Type B pancreatic cell (in vitro differentiated cells): ENCODE results near the gene CD4. TPM values are rescaled to one million over a fixed set of nuclear protein-coding genes. Genes with fewer than 3 reads are reported as not detected.

Experiments
- DNase-seq: peaks from one replicate; pipeline ENCODE4 v3.0.0; 2021; ENCODE audit warnings: mixed read lengths; ENCODE audit not compliant: unreplicated experiment; ENCODE audit errors: extremely low spot score
- H3K27ac Mint-ChIP-seq: 2 replicates; pipeline ENCODE4 v1.8.0; 2021; ENCODE audit warnings: mild to moderate bottlenecking, mixed read lengths
- H3K27me3 Mint-ChIP-seq: 2 replicates; pipeline ENCODE4 v1.8.0; 2021; ENCODE audit warnings: mixed read lengths
- H3K36me3 Mint-ChIP-seq: 2 replicates; pipeline ENCODE4 v1.8.0; 2021; ENCODE audit warnings: mixed read lengths
- H3K4me1 Mint-ChIP-seq: one replicate; pipeline ENCODE4 v1.8.0; 2021; ENCODE audit warnings: mixed read lengths; ENCODE audit not compliant: unreplicated experiment
- H3K4me3 Mint-ChIP-seq: 2 replicates; pipeline ENCODE4 v1.8.0; 2021; ENCODE audit warnings: mild to moderate bottlenecking, mixed read lengths
- H3K9me3 Mint-ChIP-seq: 2 replicates; pipeline ENCODE4 v1.8.0; 2021; ENCODE audit warnings: mixed read lengths
- total RNA-seq: library from RNA; stranded (reverse); gene quantifications from 2 replicates; pipeline ENCODE4 v1.2.1, GENCODE V29; 2021; ENCODE audit warnings: low replicate concordance
- TF ChIP-seq, protein P1 (sequence below): fragments of 200-600 bp; sonication (generic); conservative IDR thresholded peaks from 2 replicates; pipeline ENCODE4 v1.5.0; 2021; ENCODE audit warnings: antibody characterized with exemption, mild to moderate bottlenecking

Gene CD4
- total RNA-seq, 1 donor from 2014 or later = 0.65 TPM

- Mint-ChIP-seq H3K4me1 (peaks cover 29% of the 10 kb centered on the region), H3K9me3 (no peaks in the 10 kb centered on the region), H3K27me3 (peaks cover 66% of the 10 kb centered on the region), H3K36me3 (peaks cover 20% of the 10 kb centered on the region), H3K4me3 (peak overlapping the region; percentile 34), H3K27ac (no peak overlapping the region)
- no peak for DNase-seq
- TF ChIP-seq, protein P1, sequence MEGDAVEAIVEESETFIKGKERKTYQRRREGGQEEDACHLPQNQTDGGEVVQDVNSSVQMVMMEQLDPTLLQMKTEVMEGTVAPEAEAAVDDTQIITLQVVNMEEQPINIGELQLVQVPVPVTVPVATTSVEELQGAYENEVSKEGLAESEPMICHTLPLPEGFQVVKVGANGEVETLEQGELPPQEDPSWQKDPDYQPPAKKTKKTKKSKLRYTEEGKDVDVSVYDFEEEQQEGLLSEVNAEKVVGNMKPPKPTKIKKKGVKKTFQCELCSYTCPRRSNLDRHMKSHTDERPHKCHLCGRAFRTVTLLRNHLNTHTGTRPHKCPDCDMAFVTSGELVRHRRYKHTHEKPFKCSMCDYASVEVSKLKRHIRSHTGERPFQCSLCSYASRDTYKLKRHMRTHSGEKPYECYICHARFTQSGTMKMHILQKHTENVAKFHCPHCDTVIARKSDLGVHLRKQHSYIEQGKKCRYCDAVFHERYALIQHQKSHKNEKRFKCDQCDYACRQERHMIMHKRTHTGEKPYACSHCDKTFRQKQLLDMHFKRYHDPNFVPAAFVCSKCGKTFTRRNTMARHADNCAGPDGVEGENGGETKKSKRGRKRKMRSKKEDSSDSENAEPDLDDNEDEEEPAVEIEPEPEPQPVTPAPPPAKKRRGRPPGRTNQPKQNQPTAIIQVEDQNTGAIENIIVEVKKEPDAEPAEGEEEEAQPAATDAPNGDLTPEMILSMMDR = no peak
These were observed 16.4 kb upstream of the CD4 start for GRCh38 chr12:6772726-6773589.

GRCh38 chr12:6773590-6774351, 15.6 kb upstream of the CD4 start:
- Mint-ChIP-seq H3K4me1 (peaks cover 29% of the 10 kb centered on the region), H3K9me3 (no peaks in the 10 kb centered on the region), H3K36me3 (peaks cover 23% of the 10 kb centered on the region), H3K4me3 (peak overlapping the region; percentile 34), H3K27me3 (peaks cover 74% of the 10 kb centered on the region), H3K27ac (no peak overlapping the region)
- TF ChIP-seq, protein P1 = no peak
- DNase-seq = no peak

DNA sequence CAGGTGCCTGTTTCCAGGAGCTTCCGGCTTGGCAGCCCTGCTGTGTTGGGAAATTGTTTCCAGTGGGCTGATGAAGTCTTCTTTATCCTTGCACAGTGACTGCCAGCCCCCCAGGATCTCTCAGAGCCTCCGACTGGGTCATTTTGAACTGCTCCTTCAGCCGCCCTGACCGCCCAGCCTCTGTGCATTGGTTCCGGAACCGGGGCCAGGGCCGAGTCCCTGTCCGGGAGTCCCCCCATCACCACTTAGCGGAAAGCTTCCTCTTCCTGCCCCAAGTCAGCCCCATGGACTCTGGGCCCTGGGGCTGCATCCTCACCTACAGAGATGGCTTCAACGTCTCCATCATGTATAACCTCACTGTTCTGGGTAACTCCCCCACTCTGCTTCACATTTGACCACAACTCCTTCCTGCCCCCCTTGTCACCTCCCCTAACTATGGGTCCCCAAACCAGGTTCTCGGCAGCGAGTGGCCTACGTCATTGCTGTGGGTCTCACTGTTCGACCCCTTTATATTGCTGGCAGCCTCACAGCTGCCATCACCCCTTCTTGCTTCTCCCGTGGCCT, 14.7 kb upstream of the CD4 start:
- Mint-ChIP-seq H3K4me3 (peak overlapping the region; percentile 40), H3K27me3 (peaks cover 76% of the 10 kb centered on the region)

DNA sequence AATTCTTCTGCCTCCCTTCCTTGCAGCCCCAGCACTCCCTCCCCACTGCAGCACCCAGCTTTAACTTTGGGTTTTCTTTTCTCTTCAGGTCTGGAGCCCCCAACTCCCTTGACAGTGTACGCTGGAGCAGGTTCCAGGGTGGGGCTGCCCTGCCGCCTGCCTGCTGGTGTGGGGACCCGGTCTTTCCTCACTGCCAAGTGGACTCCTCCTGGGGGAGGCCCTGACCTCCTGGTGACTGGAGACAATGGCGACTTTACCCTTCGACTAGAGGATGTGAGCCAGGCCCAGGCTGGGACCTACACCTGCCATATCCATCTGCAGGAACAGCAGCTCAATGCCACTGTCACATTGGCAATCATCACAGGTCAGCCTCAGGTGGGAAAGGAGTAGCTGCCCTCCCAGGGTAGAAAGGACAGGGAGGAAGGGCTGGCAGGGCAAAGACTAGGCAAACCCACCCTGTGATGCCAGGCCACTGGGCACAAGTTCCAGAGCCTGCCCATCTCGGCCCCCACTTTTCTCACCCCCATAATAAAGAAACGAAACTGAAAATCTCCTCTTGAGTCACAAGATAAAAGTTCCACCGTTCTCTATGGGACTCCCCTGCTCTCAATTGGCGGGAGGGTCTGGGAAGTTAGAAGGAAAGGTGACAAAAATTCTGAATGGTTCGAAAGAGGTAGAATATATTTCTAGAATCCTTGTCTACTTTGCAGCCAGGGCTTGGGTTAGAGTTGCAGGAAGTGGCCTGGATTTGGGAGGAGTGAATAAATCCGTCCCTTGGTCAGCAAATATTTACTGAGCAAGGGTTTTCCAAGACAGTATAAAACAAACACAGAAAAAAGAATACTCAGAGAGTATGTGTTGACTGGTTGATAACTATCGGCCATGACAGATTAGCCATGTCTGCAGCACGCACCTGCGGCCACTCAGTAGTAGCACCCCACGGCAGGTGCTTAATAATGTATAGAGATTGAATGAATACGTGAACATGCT, 13.8 kb upstream of the CD4 start:
- TF ChIP-seq, protein P1 = no peak
- Mint-ChIP-seq H3K4me1 (peaks cover 27% of the 10 kb centered on the region), H3K9me3 (no peaks in the 10 kb centered on the region), H3K36me3 (peaks cover 23% of the 10 kb centered on the region), H3K27me3 (peaks cover 80% of the 10 kb centered on the region), H3K4me3 (peak overlapping the region; percentile 40), H3K27ac (no peak overlapping the region)
- DNase-seq = no peak

More for the DNA sequence above, 14.7 kb upstream of the CD4 start:
- Mint-ChIP-seq H3K27ac (no peak overlapping the region), H3K4me1 (peaks cover 27% of the 10 kb centered on the region), H3K9me3 (no peaks in the 10 kb centered on the region), H3K36me3 (peaks cover 23% of the 10 kb centered on the region)
- TF ChIP-seq, protein P1 = no peak
- no peak for DNase-seq

GRCh38 chr12:6777386-6777785, 11.9 kb upstream of the CD4 start:
- Mint-ChIP-seq H3K4me3 (no peak overlapping the region), H3K36me3 (peaks cover 14% of the 10 kb centered on the region), H3K27me3 (peaks cover 69% of the 10 kb centered on the region), H3K27ac (no peak overlapping the region), H3K9me3 (no peaks in the 10 kb centered on the region), H3K4me1 (peaks cover 21% of the 10 kb centered on the region)
- DNase-seq = no peak
- TF ChIP-seq, protein P1 = no peak
